ENCODE data around the gene NDUFS8.

NDUFS8 gene

DNA sequence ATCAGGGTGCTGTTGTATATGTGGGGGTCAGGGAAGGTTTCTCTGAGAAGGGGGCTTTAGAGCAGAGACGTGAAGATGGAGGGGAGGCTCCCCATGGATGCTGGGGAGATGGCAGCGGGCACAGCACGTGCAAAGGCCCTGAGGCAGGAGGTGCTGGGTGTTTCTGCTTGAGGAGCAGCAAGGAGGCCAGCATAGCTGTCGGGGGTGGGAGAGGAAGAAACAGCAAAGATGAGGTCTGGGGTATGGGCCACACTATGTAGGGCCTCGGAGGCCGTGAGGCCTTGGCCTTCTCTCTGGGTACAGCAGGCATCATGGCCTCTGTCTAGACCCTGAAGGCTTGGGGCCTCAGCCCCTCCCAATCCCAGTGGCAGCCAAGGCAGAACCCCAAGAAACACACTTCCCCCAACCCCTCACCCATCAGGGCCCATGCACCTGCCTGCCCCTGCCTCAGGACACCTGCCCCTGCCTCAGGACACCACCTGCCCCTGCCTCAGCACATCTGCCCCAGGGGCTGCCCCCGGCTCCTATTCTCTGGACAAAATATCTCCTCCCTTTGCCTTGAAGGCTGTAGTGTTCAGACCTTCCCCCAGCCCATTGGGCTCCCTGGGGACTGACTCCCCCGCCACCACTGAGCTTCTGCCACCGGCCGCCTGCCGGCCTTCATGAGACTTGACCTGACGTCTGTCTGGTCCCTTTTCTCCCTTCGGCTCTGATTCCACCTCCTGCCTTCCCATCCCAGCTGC is 14.1 kb upstream of the NDUFS8 start:
- no peak for DNase-seq (ENCODE audit: low read depth)

DNA sequence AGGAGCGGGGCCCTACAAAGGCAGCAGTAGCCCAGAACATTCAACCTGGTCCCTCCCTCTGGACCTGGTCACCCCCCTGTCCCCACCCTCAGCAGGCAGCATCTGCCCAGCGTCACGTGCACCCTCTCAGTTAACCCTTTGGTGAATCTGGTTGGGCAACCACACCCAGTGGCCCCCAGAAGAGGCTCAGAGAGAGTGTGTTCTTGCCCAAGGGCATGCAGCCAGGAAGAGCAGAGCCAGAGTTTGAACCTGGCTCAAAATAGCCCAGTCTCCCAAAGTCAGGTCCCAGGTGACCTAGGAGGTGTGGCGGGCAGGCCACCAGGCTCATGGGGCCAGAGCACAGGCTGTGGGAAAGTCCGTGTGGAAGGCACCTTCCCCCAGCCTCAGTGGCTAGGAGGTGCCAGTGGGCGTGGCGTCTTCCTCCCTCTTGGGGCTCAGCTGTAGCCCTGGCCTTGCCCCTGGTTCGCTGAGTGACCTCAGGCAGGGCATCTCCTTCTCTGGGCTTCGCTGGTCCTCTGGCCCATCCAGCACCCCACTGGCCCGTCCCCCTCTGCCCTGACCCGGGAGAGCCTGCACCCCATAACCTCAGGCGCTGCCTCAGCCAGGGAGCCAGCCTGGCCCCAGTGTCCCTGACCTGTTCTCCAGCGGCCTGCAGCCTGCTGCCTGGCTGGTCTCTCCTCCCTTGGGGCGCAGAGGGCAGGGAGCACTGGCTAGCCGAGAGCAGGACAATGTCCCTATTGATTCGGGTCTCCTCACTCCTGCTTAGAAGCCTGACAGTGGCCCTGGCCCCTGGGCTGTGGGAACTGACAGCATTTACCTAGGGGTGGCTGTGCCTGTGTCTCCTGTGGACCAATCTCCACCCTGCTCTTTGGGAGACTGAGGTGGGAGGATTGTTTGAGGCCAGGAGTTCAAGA is 13.3 kb upstream of the NDUFS8 start:
- no peak for DNase-seq (ENCODE audit: low read depth)

DNA sequence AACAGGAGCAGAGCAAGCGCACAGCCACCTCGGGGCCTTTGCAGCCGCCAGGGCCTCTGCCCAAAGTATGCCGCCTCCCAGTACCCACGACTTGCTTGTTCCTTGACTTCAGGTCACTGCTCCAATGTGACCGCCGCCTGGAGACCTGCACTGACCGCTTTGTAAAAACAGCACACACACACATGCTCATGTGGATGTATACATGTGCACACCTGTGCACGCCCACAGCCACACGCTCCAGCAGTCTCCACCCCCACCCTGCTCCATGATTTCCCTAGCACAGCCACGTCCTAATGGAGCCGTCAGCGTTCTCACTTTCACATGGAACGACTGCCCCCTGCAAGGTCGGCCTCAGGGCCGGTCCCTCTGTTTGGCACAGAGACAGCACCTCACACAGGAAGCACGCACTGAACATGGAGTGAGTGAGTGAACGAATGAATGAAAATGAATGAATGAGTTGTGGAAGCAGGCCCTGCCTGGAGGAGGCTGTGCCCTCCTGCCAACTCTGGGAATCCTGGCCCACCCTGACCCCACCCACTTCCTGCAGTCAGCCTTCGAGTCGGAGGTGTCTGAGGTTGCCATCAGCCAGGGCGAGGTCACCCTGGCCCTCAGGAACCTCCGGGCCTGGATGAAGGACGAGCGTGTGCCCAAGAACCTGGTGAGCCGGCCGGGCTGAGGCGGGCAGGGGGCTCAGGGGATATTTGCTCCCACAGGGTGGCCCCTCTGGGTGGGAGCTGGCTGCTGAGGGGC is 12.3 kb upstream of the NDUFS8 start:
- DNase-seq (ENCODE audit: low read depth): no peak

DNA sequence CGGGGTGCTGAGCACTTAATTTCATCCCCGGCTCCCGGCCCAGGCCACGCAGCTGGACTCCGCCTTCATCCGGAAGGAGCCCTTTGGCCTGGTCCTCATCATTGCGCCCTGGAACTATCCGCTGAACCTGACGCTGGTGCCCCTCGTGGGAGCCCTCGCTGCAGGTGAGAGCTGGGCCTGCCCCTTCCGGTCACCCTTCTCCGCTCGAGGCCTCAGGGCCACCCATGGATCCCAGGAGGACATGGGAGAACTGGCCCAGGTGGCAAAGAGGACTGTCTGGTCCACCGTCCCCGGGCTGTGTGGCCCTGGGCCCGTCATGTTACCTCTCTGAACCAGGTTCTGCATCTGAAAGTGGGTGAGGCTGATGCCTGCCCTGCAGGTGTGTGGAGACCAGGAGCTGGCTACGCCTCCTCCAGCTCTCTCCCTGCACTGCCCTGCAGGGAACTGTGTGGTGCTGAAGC is 11.7 kb upstream of the NDUFS8 start:
- DNase-seq (ENCODE audit: low read depth): no peak

DNA sequence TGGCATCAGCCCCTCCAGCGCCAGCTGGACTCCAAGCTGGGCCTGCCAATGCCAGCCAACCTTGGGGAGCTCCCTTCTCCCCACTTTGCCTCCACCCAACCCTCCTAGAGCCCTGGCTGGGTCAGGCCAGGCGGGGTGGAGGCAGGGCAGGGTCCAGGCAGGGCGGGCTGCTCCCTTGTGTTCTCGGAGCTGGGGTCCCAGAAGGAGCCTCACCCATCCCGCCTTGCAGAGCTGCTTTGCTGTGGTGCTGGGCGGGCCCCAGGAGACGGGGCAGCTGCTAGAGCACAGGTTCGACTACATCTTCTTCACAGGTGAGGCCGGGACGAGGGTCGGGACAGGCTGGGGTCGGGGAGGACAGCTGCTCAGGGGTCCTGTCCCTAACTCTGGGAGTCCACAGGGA is 11.0 kb upstream of the NDUFS8 start:
- no peak for DNase-seq (ENCODE audit: low read depth)

DNA sequence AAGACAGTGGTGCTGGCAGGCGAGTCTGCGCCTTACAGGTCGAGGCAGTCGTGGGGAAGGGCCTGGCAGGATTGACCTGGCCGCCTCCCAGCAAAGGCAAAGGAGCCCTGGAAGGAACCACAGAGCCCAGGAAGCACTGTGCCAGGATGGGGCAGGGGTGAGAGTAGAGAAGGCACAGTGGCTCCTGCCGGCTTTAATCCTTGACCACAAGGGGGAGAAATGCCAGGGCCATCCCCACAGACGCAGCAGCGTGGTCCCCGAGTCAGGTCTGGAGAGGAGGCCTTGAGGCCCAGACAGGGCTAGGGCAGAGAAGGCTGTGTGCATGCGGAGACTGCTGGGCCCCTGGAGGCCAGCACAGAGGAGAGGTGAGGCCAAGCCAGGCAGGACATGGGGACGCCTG is 9.9 kb upstream of the NDUFS8 start:
- no peak for DNase-seq (ENCODE audit: low read depth)

DNA sequence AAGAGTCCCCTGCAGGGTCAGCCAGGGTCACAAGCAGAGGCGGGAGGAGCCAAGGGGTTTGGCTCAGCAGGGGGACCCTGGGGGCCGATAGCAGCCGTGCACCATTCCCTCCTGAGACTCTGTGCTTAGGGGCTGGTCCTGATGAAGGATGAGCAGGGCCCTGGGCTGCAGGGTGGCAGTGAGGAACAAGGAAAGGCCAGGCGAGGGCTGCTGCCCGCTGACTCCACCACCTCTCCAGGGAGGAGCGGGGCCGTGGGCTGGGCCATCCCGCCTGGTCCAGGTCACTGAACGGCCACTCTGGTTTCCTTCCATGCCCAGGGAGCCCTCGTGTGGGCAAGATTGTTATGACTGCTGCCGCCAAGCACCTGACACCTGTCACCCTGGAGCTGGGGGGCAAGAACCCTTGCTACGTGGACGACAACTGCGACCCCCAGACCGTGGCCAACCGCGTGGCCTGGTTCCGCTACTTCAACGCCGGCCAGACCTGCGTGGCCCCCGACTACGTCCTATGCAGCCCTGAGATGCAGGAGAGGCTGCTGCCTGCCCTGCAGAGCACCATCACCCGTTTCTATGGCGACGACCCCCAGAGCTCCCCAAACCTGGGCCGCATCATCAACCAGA is 9.2 kb upstream of the NDUFS8 start:
- no peak for DNase-seq (ENCODE audit: low read depth)

DNA sequence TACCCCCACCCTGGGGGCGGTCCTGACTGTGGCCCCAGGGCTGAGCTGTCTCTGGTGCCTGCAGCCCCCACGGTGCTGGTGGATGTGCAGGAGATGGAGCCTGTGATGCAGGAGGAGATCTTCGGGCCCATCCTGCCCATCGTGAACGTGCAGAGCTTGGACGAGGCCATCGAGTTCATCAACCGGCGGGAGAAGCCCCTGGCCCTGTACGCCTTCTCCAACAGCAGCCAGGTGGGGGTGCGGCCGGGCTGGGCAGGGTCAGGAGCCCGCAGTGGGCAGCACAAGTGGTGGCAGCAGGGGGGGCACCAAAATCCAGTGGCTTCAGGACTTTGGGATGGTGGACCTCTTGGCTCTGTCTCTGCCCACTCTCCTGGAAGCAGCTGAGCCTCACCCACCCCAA is 8.0 kb upstream of the NDUFS8 start:
- no peak for DNase-seq (ENCODE audit: low read depth)

DNA sequence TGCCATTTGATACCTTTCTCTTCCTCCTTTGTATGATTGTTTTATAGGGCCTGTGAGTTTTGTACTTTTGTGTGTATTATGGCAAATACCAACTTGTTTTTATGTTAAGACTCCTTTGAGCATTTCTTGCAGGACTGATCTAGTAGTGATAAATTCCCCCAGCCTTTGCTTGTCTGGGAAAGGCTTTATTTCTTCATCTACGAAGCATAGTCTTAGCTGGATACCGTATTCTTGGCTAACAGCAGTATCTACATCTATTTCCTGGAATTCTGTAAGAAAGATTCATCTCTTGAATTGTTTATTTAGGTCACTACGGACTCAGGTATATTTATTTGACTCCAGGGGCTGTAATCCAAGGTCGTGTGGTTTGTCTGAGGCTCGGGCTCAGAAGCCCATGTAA is 6.0 kb upstream of the NDUFS8 start:
- no peak for DNase-seq (ENCODE audit: low read depth)

DNA sequence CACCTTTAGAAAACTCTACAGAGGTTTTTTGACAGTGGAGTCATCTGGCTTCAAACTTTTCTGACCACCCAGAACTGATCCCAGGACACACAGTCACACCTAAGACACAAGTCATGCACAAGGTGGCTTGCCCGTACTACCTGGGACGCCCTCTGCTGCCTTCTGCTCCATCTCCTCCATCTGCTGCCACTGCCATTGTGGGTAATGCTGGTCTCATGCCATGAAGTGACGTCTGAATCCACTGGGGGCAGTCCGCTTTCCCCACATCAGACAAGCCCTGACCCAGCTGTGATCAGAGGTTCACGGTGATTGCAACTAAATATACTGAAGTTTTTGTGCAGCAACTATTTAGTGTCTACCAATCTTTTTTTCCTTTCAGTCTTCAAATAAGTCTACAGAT is 5.4 kb upstream of the NDUFS8 start:
- no peak for DNase-seq (ENCODE audit: low read depth)

DNA sequence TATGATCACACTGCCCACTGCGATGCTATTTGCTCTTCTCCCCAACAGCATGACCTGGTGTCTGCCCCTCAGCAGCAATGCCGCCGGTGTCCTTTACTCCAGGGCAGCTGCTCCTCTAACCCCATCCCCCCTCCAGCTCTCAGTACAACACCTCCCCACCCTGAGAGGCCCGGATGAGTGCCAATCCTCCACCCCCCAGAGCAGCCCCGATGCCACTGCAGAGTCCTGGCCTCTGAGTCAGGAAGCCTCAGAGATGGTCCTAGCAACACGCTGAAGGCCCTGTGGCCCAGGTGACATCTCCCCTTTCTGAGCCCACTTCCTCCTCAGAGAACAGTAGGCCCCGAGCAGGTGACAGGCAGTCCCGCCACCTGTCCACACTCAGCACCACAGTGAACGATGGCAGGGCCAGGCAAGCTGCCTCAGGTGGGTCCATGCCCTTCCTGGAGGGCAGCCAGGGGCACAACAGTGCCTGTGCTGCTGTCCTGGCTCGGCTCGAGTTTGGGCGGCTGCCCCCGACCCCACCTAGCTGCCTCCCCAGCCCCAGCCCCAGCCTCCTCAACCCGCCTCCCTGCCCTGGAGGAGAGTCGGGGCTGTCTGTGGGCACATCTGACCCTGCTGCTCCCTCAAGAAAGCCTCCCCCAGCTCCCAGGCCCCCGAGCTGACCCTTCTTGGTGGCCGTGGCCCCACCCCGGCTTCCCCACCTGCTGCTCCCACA is 3.9 kb upstream of the NDUFS8 start:
- DNase-seq (ENCODE audit: low read depth): no peak

DNA sequence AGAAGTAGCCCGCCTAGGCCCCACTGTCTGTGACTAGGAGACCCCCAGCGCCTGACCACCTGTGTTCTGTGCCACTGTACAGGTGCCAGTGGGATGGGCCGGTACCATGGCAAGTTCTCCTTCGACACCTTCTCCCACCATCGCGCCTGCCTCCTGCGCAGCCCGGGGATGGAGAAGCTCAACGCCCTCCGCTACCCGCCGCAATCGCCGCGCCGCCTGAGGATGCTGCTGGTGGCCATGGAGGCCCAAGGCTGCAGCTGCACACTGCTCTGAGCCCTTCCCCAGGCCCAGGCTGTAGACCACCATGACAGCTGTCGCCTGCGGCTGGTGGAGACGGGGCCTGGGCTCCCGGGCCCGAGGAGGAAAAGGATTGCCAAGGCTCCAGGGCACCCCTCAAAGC is 2.8 kb upstream of the NDUFS8 start:
- DNase-seq (ENCODE audit: low read depth): no peak

DNA sequence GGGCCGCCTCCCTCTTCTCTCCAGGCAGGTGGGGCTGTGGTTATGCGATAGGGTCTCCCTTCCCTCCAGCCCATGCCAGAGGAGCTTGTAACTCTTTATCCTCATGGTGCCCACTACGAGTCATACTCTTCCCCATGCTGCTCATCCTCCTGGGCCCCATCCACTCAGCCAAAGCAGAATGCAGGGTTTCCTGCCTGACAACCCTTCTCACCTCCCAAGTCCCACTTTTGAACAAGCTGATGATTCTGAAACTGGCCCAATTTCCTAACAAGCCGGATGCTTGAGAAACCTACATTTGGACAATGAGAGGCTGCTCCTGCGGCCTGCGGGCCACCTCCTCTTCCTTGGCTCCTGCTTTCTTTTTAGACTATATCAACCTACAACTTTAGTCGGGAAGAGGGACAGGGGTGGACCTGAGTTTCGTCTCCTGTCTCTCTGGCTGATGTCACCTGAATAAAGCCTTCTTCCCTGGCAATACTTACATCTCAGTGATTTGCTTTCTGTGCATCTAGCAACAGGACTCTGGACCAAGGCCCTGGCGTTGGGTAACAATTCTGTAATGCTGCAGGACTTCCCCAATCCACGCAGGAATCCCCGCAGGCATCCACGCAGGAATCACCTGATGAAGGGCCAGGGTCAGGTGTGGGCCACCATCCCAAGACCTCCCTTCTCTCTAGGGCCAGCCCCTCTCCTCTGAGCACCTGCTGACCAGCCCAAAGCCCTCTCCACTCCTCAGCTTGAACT is 1.5 kb upstream of the NDUFS8 start:
- DNase-seq (ENCODE audit: low read depth): no peak

DNA sequence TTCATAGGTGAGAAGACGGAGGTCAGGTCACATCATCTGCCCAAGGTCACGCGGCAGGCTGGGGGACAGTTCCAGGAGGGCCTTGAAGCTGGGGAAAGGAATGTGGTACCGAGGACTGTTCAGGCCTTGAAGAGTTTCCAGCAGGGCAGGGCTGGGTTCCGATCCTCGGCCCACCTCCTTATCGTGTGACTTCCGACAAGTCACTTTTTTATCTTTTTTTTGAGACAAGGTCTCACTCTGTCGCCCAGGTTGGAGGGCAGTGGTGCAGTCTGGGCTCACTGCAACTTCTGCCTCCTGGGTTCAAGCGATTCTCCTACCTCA is 623 bp downstream of the NDUFS8 start:
- DNase-seq (ENCODE audit: low read depth): no peak

DNA sequence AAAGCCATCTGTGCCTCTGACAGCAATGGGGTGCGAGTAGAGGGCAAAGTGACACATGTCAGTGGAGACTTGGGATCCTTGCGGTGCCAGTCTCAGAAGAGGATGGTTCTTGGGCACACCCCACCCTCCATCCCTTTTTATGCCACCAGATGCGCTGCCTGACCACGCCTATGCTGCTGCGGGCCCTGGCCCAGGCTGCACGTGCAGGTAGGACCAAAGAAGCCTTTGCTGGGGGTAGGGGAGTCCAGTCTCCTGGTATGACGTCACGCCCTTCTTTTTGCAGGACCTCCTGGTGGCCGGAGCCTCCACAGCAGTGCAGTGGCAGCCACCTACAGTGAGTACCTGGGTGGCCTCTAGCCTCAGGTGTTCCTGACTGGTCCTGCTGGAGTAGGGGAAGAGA is 1.5 kb downstream of the NDUFS8 start:
- no peak for DNase-seq (ENCODE audit: low read depth)

DNA sequence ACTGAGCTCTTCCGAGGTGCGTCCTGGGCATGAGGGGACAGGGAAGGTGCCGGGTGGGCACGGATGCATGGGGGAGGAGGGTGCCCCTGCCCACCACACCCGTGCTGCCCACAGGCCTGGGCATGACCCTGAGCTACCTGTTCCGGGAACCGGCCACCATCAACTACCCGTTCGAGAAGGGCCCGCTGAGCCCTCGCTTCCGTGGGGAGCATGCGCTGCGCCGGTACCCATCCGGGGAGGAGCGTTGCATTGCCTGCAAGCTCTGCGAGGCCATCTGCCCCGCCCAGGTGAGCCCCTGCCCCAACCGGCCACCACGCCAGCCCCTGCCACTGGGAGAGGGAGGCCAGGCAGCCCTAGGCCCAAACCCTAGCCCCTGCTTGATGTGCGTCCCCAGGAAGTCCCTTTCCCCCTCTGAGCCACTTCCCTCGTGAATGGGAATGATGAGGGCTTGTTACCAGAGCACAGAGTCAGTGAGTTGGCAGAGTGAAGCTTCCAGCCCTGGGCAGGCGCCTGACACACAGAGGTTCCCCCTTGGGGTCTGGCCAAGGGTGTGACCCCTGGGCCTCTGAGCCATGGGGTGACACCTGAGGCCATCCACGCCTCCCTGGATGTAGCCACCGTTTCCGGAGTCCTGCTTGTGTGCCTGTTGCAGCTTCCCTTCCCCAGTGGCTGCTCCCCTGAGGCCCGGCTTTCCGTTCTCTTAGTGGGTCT is 2.7 kb downstream of the NDUFS8 start:
- no peak for DNase-seq (ENCODE audit: low read depth)

DNA sequence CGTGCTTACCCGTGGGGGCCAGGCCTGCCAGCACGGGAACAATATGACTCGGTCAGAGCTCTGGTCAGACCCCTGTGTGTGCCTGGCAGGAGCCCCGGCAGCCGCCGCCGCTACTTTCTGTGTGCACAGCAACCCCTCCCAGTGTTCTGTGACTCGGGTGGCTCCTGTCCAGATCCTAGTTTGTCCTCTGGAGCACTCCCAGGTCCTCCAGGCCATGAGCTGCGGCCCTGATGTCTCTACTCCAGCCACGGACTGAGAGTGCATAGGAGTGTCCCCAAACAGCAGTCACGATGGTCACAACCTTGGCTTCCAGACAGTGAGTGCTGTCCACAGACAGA is 3.2 kb downstream of the NDUFS8 start:
- no peak for DNase-seq (ENCODE audit: low read depth)

DNA sequence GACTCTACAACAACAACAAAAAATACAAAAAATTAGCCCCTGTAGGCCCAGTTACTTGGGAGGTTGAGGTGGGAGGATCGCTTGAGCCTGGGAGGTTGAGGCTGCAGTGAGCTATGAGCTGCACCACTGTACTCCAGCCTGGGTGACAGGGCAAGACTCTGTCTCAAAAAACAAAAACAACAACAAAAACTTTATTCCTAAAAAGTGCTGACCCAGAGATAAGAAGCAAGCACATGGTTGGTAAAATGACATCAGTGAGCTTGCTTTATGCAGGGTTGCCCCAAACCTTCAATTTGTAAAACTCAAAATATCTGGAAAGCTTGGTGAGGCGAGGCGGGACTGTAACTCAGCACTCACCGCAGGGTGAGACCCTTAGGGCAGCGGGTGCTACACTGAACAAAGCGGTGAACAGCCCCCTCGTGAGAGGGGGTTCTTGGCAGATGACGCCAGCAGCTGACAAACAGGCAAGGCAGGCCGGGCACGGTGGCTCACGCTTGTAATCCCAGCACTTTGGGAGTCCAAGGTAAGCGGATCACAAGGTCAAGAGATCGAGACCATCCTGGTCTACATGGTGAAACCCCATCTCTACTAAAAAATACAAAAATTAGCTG is 4.9 kb downstream of the NDUFS8 start:
- no peak for DNase-seq (ENCODE audit: low read depth)

DNA sequence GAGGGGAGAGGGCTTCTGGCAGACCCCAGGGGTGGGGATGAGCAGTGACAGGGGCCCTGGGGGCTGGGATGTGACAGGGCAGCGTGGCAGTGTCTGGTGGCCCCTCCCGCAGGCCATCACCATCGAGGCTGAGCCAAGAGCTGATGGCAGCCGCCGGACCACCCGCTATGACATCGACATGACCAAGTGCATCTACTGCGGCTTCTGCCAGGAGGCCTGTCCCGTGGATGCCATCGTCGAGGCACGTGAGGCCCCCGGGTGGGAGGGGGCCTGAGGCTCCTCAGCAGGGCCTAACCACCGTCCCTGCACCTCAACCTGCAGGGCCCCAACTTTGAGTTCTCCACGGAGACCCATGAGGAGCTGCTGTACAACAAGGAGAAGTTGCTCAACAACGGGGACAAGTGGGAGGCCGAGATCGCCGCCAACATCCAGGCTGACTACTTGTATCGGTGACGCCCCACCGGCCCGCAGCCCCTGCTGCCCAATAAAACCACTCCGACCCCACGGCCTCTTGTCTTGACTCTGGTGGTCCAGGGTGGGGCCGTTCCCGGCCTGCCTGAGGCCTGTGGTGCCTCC is 5.7 kb downstream of the NDUFS8 start:
- no peak for DNase-seq (ENCODE audit: low read depth)

All from stimulated activated CD8-positive, alpha-beta memory T cell treated with anti-CD3 and anti-CD28 coated beads, Interleukin-4, amount 100 ng/mL, for 24 hours (primary cell).